CD4-positive, CD25-positive, alpha-beta regulatory T cell (primary cell): ENCODE data around the gene ERMAP. TPM values are rescaled to one million over a fixed set of nuclear protein-coding genes. Genes with fewer than 3 reads are reported as not detected.

Experiments used
- ATAC-seq, 2 donors: fragments of 150-1000 bp; cut with Tn5 transposase; one replicate each; pipeline ENCODE4 v1.10.0; 2021; ENCODE audit warnings: low read depth in 2 of 2, moderate number of reproducible peaks in 2 of 2, moderate library complexity in 1 of 2
- DNase-seq, 3 donors: peaks; one replicate each; pipeline versions ENCODE4 v3.0.0 to v3.0.0-alpha.2; 2012 to 2022; ENCODE audit warnings: mixed read lengths in 1 of 3
- H3K27ac ChIP-seq: one replicate; pipeline ENCODE4 v1.7.0; 2013; ENCODE audit warnings: mild to moderate bottlenecking, low read length; ENCODE audit not compliant: insufficient read depth, poor library complexity, severe bottlenecking
- H3K27me3 ChIP-seq: one replicate; pipeline ENCODE4 v1.7.0; 2013; ENCODE audit warnings: low read length; ENCODE audit not compliant: control insufficient read depth, insufficient read depth
- H3K36me3 ChIP-seq: one replicate; pipeline ENCODE4 v1.7.0; 2013; ENCODE audit warnings: mild to moderate bottlenecking, low read length, moderate library complexity; ENCODE audit not compliant: control insufficient read depth, insufficient read depth
- H3K4me1 ChIP-seq: 2 replicates; pipeline ENCODE4 v1.7.0; 2013; ENCODE audit warnings: mild to moderate bottlenecking, low read length; ENCODE audit not compliant: insufficient read depth, control insufficient read depth, poor library complexity, severe bottlenecking
- H3K4me3 ChIP-seq: one replicate; pipeline ENCODE4 v1.7.0; 2013; ENCODE audit warnings: low read depth, mild to moderate bottlenecking, low read length, moderate library complexity
- H3K9me3 ChIP-seq, 2 experiments: 1 replicate in 1 of 2; 2 replicates in 1 of 2; pipeline ENCODE4 v1.7.0; 2013; ENCODE audit warnings: low read length in 2 of 2, mild to moderate bottlenecking in 1 of 2, moderate library complexity in 1 of 2; ENCODE audit not compliant: control insufficient read depth in 2 of 2
- H3K27ac Mint-ChIP-seq, 3 donors: one replicate each; pipeline ENCODE4 v1.8.0; 2020 to 2022; ENCODE audit warnings: mild to moderate bottlenecking in 3 of 3, mixed read lengths in 3 of 3, moderate library complexity in 2 of 3
- H3K27me3 Mint-ChIP-seq: one replicate; pipeline ENCODE4 v1.8.0; 2022; ENCODE audit warnings: mild to moderate bottlenecking, mixed read lengths
- H3K36me3 Mint-ChIP-seq: one replicate; pipeline ENCODE4 v1.8.0; 2020; ENCODE audit warnings: mixed read lengths
- H3K4me1 Mint-ChIP-seq, 4 donors: one replicate each; pipeline ENCODE4 v1.8.0; 2020 to 2022; ENCODE audit warnings: mixed read lengths in 4 of 4, mild to moderate bottlenecking in 1 of 4
- H3K4me3 Mint-ChIP-seq, 4 donors: one replicate each; pipeline ENCODE4 v1.8.0; 2020 to 2022; ENCODE audit warnings: mild to moderate bottlenecking in 4 of 4, mixed read lengths in 4 of 4, moderate library complexity in 3 of 4
- H3K9me3 Mint-ChIP-seq, 7 donors: one replicate each; pipeline ENCODE4 v1.8.0; 2020 to 2022; ENCODE audit warnings: mixed read lengths in 7 of 7, mild to moderate bottlenecking in 3 of 7, moderate library complexity in 2 of 7
- polyA plus RNA-seq, 4 donors: library from polyadenylated mRNA; unstranded; fragments of 300-500 nt; fragmentation: Illumina TruSeq; gene quantifications; one replicate each; pipeline ENCODE4 v1.2.3, GENCODE V29; 2021
- total RNA-seq: library from RNA; stranded (reverse); gene quantifications from one replicate; pipeline ENCODE4 v1.2.3, GENCODE V29; 2022

ERMAP gene
- total and polyA plus RNA-seq, 5 donors from 2014 or later = 2.8 to 4.9 (median 4.0) TPM

GRCh38 chr1:42834803-42835202 is 17.9 kb downstream of the ERMAP start:
- peaks cover 0 to 3% (median 0%) of the 10 kb centered on the region in 4 donors for H3K4me1 Mint-ChIP-seq
- H3K9me3 Mint-ChIP-seq = no peaks in the 10 kb centered on the region
- Histone ChIP-seq H3K9me3 (no peaks in the 10 kb centered on the region), H3K27me3 (no peaks in the 10 kb centered on the region), H3K36me3 (no peaks in the 10 kb centered on the region), H3K27ac (no peak overlapping the region), H3K4me3 (no peak overlapping the region), H3K4me1 (no peaks in the 10 kb centered on the region)
- peaks cover 16% of the 10 kb centered on the region for H3K36me3 Mint-ChIP-seq
- peak overlapping the region in 1 of 3 donors; percentile 32 for H3K27ac Mint-ChIP-seq
- H3K27me3 Mint-ChIP-seq = no peaks in the 10 kb centered on the region
- ATAC-seq (no peak), DNase-seq (no peak)
- no peak overlapping the region for H3K4me3 Mint-ChIP-seq

- Mint-ChIP-seq H3K36me3 (peaks cover 18% of the 10 kb centered on the region), H3K4me1 (peaks cover 0 to 3% (median 1%) of the 10 kb centered on the region in 4 donors), H3K4me3 (no peak overlapping the region), H3K27me3 (no peaks in the 10 kb centered on the region), H3K9me3 (no peaks in the 10 kb centered on the region), H3K27ac (no peak overlapping the region)
- DNase-seq = no peak
- H3K36me3 ChIP-seq = no peaks in the 10 kb centered on the region
- no peak overlapping the region for H3K4me3 ChIP-seq
- no peak overlapping the region for H3K27ac ChIP-seq
- no peaks in the 10 kb centered on the region for H3K9me3 ChIP-seq
- no peaks in the 10 kb centered on the region for H3K4me1 ChIP-seq
- ATAC-seq = no peak
- no peaks in the 10 kb centered on the region for H3K27me3 ChIP-seq
Measured at GRCh38 chr1:42835422-42835821, 18.5 kb downstream of the ERMAP start.

GRCh38 chr1:42837709-42838108 is 20.8 kb downstream of the ERMAP start:
- ATAC-seq (no peak), DNase-seq (no peak)
- no peaks in the 10 kb centered on the region for H3K9me3 ChIP-seq
- H3K27ac Mint-ChIP-seq = no peak overlapping the region
- H3K27me3 ChIP-seq = no peaks in the 10 kb centered on the region
- no peaks in the 10 kb centered on the region for H3K27me3 Mint-ChIP-seq
- H3K4me1 Mint-ChIP-seq = peaks cover 0 to 5% (median 1%) of the 10 kb centered on the region in 4 donors
- H3K4me1 ChIP-seq = no peaks in the 10 kb centered on the region
- no peak overlapping the region for H3K4me3 Mint-ChIP-seq
- H3K4me3 ChIP-seq = no peak overlapping the region
- no peak overlapping the region for H3K27ac ChIP-seq
- H3K36me3 Mint-ChIP-seq = peaks cover 21% of the 10 kb centered on the region
- no peaks in the 10 kb centered on the region for H3K9me3 Mint-ChIP-seq
- H3K36me3 ChIP-seq = no peaks in the 10 kb centered on the region

- Histone ChIP-seq H3K4me3 (no peak overlapping the region), H3K9me3 (no peaks in the 10 kb centered on the region), H3K36me3 (no peaks in the 10 kb centered on the region), H3K4me1 (no peaks in the 10 kb centered on the region), H3K27ac (no peak overlapping the region), H3K27me3 (no peaks in the 10 kb centered on the region)
- ATAC-seq (no peak), DNase-seq (no peak)
- no peaks in the 10 kb centered on the region for H3K9me3 Mint-ChIP-seq
- H3K27ac Mint-ChIP-seq = no peak overlapping the region
- H3K27me3 Mint-ChIP-seq = no peaks in the 10 kb centered on the region
- H3K4me3 Mint-ChIP-seq = no peak overlapping the region
- peaks cover 0 to 5% (median 1%) of the 10 kb centered on the region in 4 donors for H3K4me1 Mint-ChIP-seq
- peaks cover 30% of the 10 kb centered on the region for H3K36me3 Mint-ChIP-seq
Measured at GRCh38 chr1:42838482-42839190, 21.7 kb downstream of the ERMAP start.

- Mint-ChIP-seq H3K36me3 (peaks cover 22% of the 10 kb centered on the region), H3K4me3 (no peak overlapping the region), H3K27ac (no peak overlapping the region), H3K4me1 (peaks cover 2 to 8% (median 5%) of the 10 kb centered on the region in 4 donors), H3K9me3 (no peaks in the 10 kb centered on the region), H3K27me3 (no peaks in the 10 kb centered on the region)
- H3K9me3 ChIP-seq = no peaks in the 10 kb centered on the region
- no peak overlapping the region for H3K4me3 ChIP-seq
- no peak for ATAC-seq
- peaks cover 6% of the 10 kb centered on the region for H3K4me1 ChIP-seq
- H3K27ac ChIP-seq = no peak overlapping the region
- no peak for DNase-seq
- no peaks in the 10 kb centered on the region for H3K27me3 ChIP-seq
- no peaks in the 10 kb centered on the region for H3K36me3 ChIP-seq
Measured at GRCh38 chr1:42841010-42841409, 24.1 kb downstream of the ERMAP start.

GRCh38 chr1:42841440-42842147 is 24.7 kb downstream of the ERMAP start:
- Histone ChIP-seq H3K27ac (no peak overlapping the region), H3K4me3 (no peak overlapping the region), H3K36me3 (no peaks in the 10 kb centered on the region), H3K27me3 (no peaks in the 10 kb centered on the region), H3K4me1 (peaks cover 8% of the 10 kb centered on the region), H3K9me3 (no peaks in the 10 kb centered on the region)
- ATAC-seq = no peak
- Mint-ChIP-seq H3K4me3 (no peak overlapping the region), H3K36me3 (peaks cover 18% of the 10 kb centered on the region), H3K4me1 (peaks cover 4 to 13% (median 7%) of the 10 kb centered on the region in 4 donors), H3K9me3 (no peaks in the 10 kb centered on the region), H3K27ac (peak overlapping the region in 1 of 3 donors; percentile 73), H3K27me3 (no peaks in the 10 kb centered on the region)
- DNase-seq = no peak

- H3K27ac Mint-ChIP-seq = no peak overlapping the region
- ATAC-seq = no peak
- no peaks in the 10 kb centered on the region for H3K27me3 ChIP-seq
Measured at GRCh38 chr1:42844592-42845140, 27.7 kb downstream of the ERMAP start.

More at GRCh38 chr1:42844592-42845140, 27.7 kb downstream of the ERMAP start:
- Mint-ChIP-seq H3K9me3 (peaks cover 0 to 2% (median 0%) of the 10 kb centered on the region in 7 donors), H3K4me1 (peaks cover 12 to 40% (median 26%) of the 10 kb centered on the region in 4 donors), H3K36me3 (peaks cover 18% of the 10 kb centered on the region), H3K4me3 (peak overlapping the region in 1 of 4 donors; percentile 64), H3K27me3 (no peaks in the 10 kb centered on the region)
- no peak for DNase-seq
- H3K4me1 ChIP-seq = peaks cover 36% of the 10 kb centered on the region
- no peak overlapping the region for H3K4me3 ChIP-seq
- no peaks in the 10 kb centered on the region for H3K9me3 ChIP-seq
- peaks cover 3% of the 10 kb centered on the region for H3K36me3 ChIP-seq
- H3K27ac ChIP-seq = no peak overlapping the region
